CD4-positive, alpha-beta T cell (primary cell): ENCODE data around the gene MCTP2. TPM values are rescaled to one million over a fixed set of nuclear protein-coding genes. Genes with fewer than 3 reads are reported as not detected.

Experiments used
- ATAC-seq: fragments of 200-7000 bp; cut with Tn5 transposase; one replicate; pipeline ENCODE4 v1.10.0; 2022; ENCODE audit warnings: mild to moderate bottlenecking; ENCODE audit not compliant: poor library complexity
- CTCF ChIA-PET: fragments of 350-600 bp; sonication (Branson Sonifier 250); formaldehyde crosslinking; loops from one replicate; lab custom pipeline; 2021; ENCODE audit warnings: antibody characterized with exemption, inconsistent platforms; lab: Charles Lee
- POLR2A ChIA-PET: fragments of 350-600 bp; sonication (Branson Sonifier 250); formaldehyde crosslinking; loops from one replicate; lab custom pipeline; 2021; ENCODE audit warnings: antibody characterized with exemption, inconsistent platforms; lab: Charles Lee
- DNase-seq, 14 experiments: peaks; one replicate each; pipeline ENCODE4 v3.0.0-alpha.2; 2013 to 2020; ENCODE audit warnings: mixed read lengths in 2 of 14
- H3K27ac ChIP-seq, 2 donors: one replicate each; pipeline versions ENCODE4 v1.5.1 to v1.7.0; 2013; ENCODE audit warnings: low read length in 2 of 2, low read depth in 1 of 2, mild to moderate bottlenecking in 1 of 2
- H3K27me3 ChIP-seq, 2 experiments: 1 replicate in 1 of 2; 2 replicates in 1 of 2; pipeline versions ENCODE4 v1.6.1 to v1.7.0; 2013; ENCODE audit warnings: low read length in 2 of 2, control low read depth in 1 of 2, mild to moderate bottlenecking in 1 of 2, moderate library complexity in 1 of 2; ENCODE audit not compliant: insufficient read depth in 2 of 2, control insufficient read depth in 1 of 2
- H3K36me3 ChIP-seq: one replicate; pipeline ENCODE4 v1.6.1; 2013; ENCODE audit warnings: low read length, control low read depth; ENCODE audit not compliant: insufficient read depth
- H3K4me1 ChIP-seq: one replicate; pipeline ENCODE4 v1.6.1; 2013; ENCODE audit warnings: low read length, control low read depth; ENCODE audit not compliant: insufficient read depth
- H3K4me3 ChIP-seq: one replicate; pipeline ENCODE4 v1.5.1; 2013; ENCODE audit warnings: mild to moderate bottlenecking, low read length, moderate library complexity
- H3K9me3 ChIP-seq, 2 experiments: 1 replicate in 1 of 2; 2 replicates in 1 of 2; pipeline versions ENCODE4 v1.6.1 to v1.7.0; 2013; ENCODE audit warnings: low read length in 2 of 2, mild to moderate bottlenecking in 2 of 2, control low read depth in 1 of 2, moderate library complexity in 1 of 2; ENCODE audit not compliant: control insufficient read depth in 1 of 2, insufficient read depth in 1 of 2
- H3K27ac Mint-ChIP-seq: one replicate; pipeline ENCODE4 v1.8.0; 2020; ENCODE audit warnings: mixed read lengths
- H3K27me3 Mint-ChIP-seq: one replicate; pipeline ENCODE4 v1.8.0; 2021; ENCODE audit warnings: mixed read lengths
- H3K36me3 Mint-ChIP-seq: one replicate; pipeline ENCODE4 v1.8.0; 2021; ENCODE audit warnings: low read depth, mixed read lengths
- H3K4me1 Mint-ChIP-seq: one replicate; pipeline ENCODE4 v1.8.0; 2021; ENCODE audit warnings: low read depth, mixed read lengths
- H3K4me3 Mint-ChIP-seq: one replicate; pipeline ENCODE4 v1.8.0; 2020; ENCODE audit warnings: mild to moderate bottlenecking, mixed read lengths
- H3K9me3 Mint-ChIP-seq: one replicate; pipeline ENCODE4 v1.8.0; 2020; ENCODE audit warnings: mixed read lengths
- intact Hi-C, 2 experiments: fragments of 100-400 bp; cut with DNase I in 1 of 2; cut with micrococcal nuclease in 1 of 2; formaldehyde crosslinking; loops; one replicate each; pipeline versions ENCODE4 v1.15.1 to v1.9.0; 2023 to 2025; cut with DNase I, micrococcal nuclease
- total RNA-seq, 174 experiments: library from RNA in 2 of 174; stranded (reverse) in 2 of 174; gene quantifications; one replicate each; pipeline ENCODE4 v1.2.3 and lab custom pipeline; 2021 to 2026
- TF ChIP-seq, protein P1 (sequence below): fragments of 200-600 bp; IDR thresholded peaks from one replicate; pipeline ENCODE4 v1.8.0; 2022; ENCODE audit warnings: antibody characterized with exemption, mild to moderate bottlenecking

Gene MCTP2
- total RNA-seq, 2 experiments from 2014 or later: 8.0 to 10.8 TPM

GRCh38 chr15:94522125-94522524 lies 290.8 kb downstream of the MCTP2 start:
- Histone ChIP-seq H3K9me3 (peaks cover 0 to 5% of the 10 kb centered on the region in 2 experiments), H3K4me3 (no peak overlapping the region), H3K36me3 (no peaks in the 10 kb centered on the region), H3K27ac (no peak overlapping the region), H3K4me1 (no peaks in the 10 kb centered on the region), H3K27me3 (no peaks in the 10 kb centered on the region)
- TF ChIP-seq, protein P1, sequence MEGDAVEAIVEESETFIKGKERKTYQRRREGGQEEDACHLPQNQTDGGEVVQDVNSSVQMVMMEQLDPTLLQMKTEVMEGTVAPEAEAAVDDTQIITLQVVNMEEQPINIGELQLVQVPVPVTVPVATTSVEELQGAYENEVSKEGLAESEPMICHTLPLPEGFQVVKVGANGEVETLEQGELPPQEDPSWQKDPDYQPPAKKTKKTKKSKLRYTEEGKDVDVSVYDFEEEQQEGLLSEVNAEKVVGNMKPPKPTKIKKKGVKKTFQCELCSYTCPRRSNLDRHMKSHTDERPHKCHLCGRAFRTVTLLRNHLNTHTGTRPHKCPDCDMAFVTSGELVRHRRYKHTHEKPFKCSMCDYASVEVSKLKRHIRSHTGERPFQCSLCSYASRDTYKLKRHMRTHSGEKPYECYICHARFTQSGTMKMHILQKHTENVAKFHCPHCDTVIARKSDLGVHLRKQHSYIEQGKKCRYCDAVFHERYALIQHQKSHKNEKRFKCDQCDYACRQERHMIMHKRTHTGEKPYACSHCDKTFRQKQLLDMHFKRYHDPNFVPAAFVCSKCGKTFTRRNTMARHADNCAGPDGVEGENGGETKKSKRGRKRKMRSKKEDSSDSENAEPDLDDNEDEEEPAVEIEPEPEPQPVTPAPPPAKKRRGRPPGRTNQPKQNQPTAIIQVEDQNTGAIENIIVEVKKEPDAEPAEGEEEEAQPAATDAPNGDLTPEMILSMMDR: no peak
- ChIA-PET CTCF (interaction anchor here (1.7 kb wide), 1 partner anchor 11 kb away, joined by 4 read pairs; no protein-coding TSS in a partner anchor), POLR2A (no interaction called here)
- Mint-ChIP-seq H3K9me3 (peaks cover 6% of the 10 kb centered on the region), H3K4me3 (no peak overlapping the region), H3K4me1 (no peaks in the 10 kb centered on the region), H3K27ac (no peak overlapping the region), H3K36me3 (no peaks in the 10 kb centered on the region), H3K27me3 (no peaks in the 10 kb centered on the region)
- intact Hi-C loops: no loop called here
- DNase-seq (no peak), ATAC-seq (no peak)

- Mint-ChIP-seq H3K4me1 (no peaks in the 10 kb centered on the region), H3K9me3 (peaks cover 4% of the 10 kb centered on the region), H3K4me3 (no peak overlapping the region), H3K27ac (no peak overlapping the region), H3K27me3 (peaks cover 6% of the 10 kb centered on the region), H3K36me3 (no peaks in the 10 kb centered on the region)
- ATAC-seq (no peak), DNase-seq (no peak)
- intact Hi-C loops: no loop called here
- Histone ChIP-seq H3K27ac (no peak overlapping the region), H3K4me1 (no peaks in the 10 kb centered on the region), H3K9me3 (peaks cover 0 to 5% of the 10 kb centered on the region in 2 experiments), H3K4me3 (no peak overlapping the region), H3K36me3 (no peaks in the 10 kb centered on the region), H3K27me3 (no peaks in the 10 kb centered on the region)
- TF ChIP-seq, protein P1: no peak
- POLR2A ChIA-PET: no interaction called here
- CTCF ChIA-PET: no interaction called here
These were observed 292.5 kb downstream of the MCTP2 start for GRCh38 chr15:94523873-94524272.

DNA sequence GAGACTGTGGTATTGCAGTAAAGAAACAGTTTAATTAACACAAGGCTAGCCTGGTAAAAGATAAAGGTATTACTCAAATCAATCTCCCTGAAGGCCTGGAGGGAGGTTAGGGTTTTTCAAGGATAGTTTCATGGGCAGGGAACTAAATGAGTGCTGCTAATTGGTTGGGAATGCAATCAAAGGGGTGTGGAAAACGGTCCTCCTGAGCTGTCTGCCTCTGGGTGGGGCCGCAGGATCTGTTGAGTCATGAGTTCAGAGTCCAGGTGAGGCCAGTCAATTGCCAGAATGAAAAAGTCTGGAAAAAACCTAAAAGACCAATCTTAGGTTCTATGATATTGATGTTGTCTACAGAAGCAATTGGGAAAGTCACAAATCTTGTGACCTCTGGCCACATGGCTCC lies 293.2 kb downstream of the MCTP2 start:
- peaks cover 6% of the 10 kb centered on the region for H3K27me3 Mint-ChIP-seq
- TF ChIP-seq, protein P1: no peak
- no peaks in the 10 kb centered on the region for H3K36me3 ChIP-seq

More for the DNA sequence above, 293.2 kb downstream of the MCTP2 start:
- ATAC-seq (no peak), DNase-seq (no peak)
- Mint-ChIP-seq H3K4me1 (no peaks in the 10 kb centered on the region), H3K27ac (no peak overlapping the region), H3K4me3 (no peak overlapping the region), H3K9me3 (peaks cover 4% of the 10 kb centered on the region), H3K36me3 (no peaks in the 10 kb centered on the region)
- Histone ChIP-seq H3K27me3 (no peaks in the 10 kb centered on the region), H3K4me3 (no peak overlapping the region), H3K4me1 (no peaks in the 10 kb centered on the region), H3K27ac (no peak overlapping the region), H3K9me3 (peaks cover 0 to 5% of the 10 kb centered on the region in 2 experiments)
- ChIA-PET POLR2A (no interaction called here), CTCF (no interaction called here)
- intact Hi-C loops: no loop called here
